ENCODE measurements around the gene KIF24.

Gene KIF24

GRCh38 chr9:34375901-34376595, 47.0 kb upstream of the KIF24 start:
- Histone ChIP-seq H3K27ac (peak overlapping the region; percentile 58), H3K27me3 (ENCODE audit: control insufficient read depth, insufficient read depth, low read length) (no peaks in the 10 kb centered on the region), H3K36me3 (ENCODE audit: control insufficient read depth, insufficient read depth, low read length) (no peaks in the 10 kb centered on the region), H3K4me2 (ENCODE audit: low read length) (peak overlapping the region; percentile 98), H2AFZ (peak overlapping the region; percentile 88), H3K4me3 (ENCODE audit: low read depth, low read length) (peak overlapping the region; percentile 61), H3K9ac (no peak overlapping the region), H3K79me2 (no peaks in the 10 kb centered on the region), H3K9me3 (ENCODE audit: control insufficient read depth, low read length) (no peaks in the 10 kb centered on the region), H3K4me1 (no peaks in the 10 kb centered on the region)
- peak; percentile 8 for TF ChIP-seq CTCF (IDR thresholded peaks at IDR 0.05)

- no peak overlapping the region for H2AFZ ChIP-seq
- no peaks in the 10 kb centered on the region for H3K36me3 ChIP-seq (ENCODE audit: control insufficient read depth, insufficient read depth, low read length)
- H3K4me1 ChIP-seq, result no peaks in the 10 kb centered on the region
- no peaks in the 10 kb centered on the region for H3K79me2 ChIP-seq
- no peak overlapping the region for H3K4me2 ChIP-seq (ENCODE audit: low read length)
- no peak overlapping the region for H3K4me3 ChIP-seq (ENCODE audit: low read depth, low read length)
- no peaks in the 10 kb centered on the region for H3K9me3 ChIP-seq (ENCODE audit: control insufficient read depth, low read length)
- no peaks in the 10 kb centered on the region for H3K27me3 ChIP-seq (ENCODE audit: control insufficient read depth, insufficient read depth, low read length)
- no peak for TF ChIP-seq CTCF (IDR thresholded peaks at IDR 0.05)
- H3K9ac ChIP-seq, result no peak overlapping the region
- no peak overlapping the region for H3K27ac ChIP-seq
These were observed 46.0 kb upstream of the KIF24 start for GRCh38 chr9:34374905-34375552.

GRCh38 chr9:34374339-34374738, 45.3 kb upstream of the KIF24 start:
- H3K27ac ChIP-seq, result no peak overlapping the region
- no peaks in the 10 kb centered on the region for H3K27me3 ChIP-seq (ENCODE audit: control insufficient read depth, insufficient read depth, low read length)
- no peak overlapping the region for H3K9ac ChIP-seq
- no peak for TF ChIP-seq CTCF (IDR thresholded peaks at IDR 0.05)
- no peaks in the 10 kb centered on the region for H3K36me3 ChIP-seq (ENCODE audit: control insufficient read depth, insufficient read depth, low read length)
- H3K4me2 ChIP-seq (ENCODE audit: low read length), result no peak overlapping the region
- no peak overlapping the region for H3K4me3 ChIP-seq (ENCODE audit: low read depth, low read length)
- no peaks in the 10 kb centered on the region for H3K79me2 ChIP-seq
- no peaks in the 10 kb centered on the region for H3K9me3 ChIP-seq (ENCODE audit: control insufficient read depth, low read length)
- no peak overlapping the region for H2AFZ ChIP-seq
- H3K4me1 ChIP-seq, result no peaks in the 10 kb centered on the region

GRCh38 chr9:34373749-34374148, 44.7 kb upstream of the KIF24 start:
- Histone ChIP-seq H3K4me3 (ENCODE audit: low read depth, low read length) (no peak overlapping the region), H3K27ac (no peak overlapping the region), H3K9me3 (ENCODE audit: control insufficient read depth, low read length) (no peaks in the 10 kb centered on the region)

More at GRCh38 chr9:34373749-34374148, 44.7 kb upstream of the KIF24 start:
- H2AFZ ChIP-seq, result no peak overlapping the region
- no peaks in the 10 kb centered on the region for H3K36me3 ChIP-seq (ENCODE audit: control insufficient read depth, insufficient read depth, low read length)
- no peak overlapping the region for H3K4me2 ChIP-seq (ENCODE audit: low read length)
- no peaks in the 10 kb centered on the region for H3K79me2 ChIP-seq
- no peak overlapping the region for H3K9ac ChIP-seq
- no peak for TF ChIP-seq CTCF (IDR thresholded peaks at IDR 0.05)
- H3K27me3 ChIP-seq (ENCODE audit: control insufficient read depth, insufficient read depth, low read length), result no peaks in the 10 kb centered on the region
- H3K4me1 ChIP-seq, result no peaks in the 10 kb centered on the region

All from parathyroid adenoma (tissue), 2 donors.